NCI-H526 treated with DMSO at 0.1 percent for 48 hours (cell line): Measurements from ENCODE around the gene RGS6.

Experiments
- DNase-seq: peaks from one replicate; lab custom pipeline; 2025; lab: John Stamatoyannopoulos, UW

The RGS6 gene

GRCh38 chr14:72164420-72165228 lies 232.4 kb downstream of the RGS6 start:
- DNase-seq, result no peak

GRCh38 chr14:72165229-72165698 lies 233.0 kb downstream of the RGS6 start:
- DNase-seq, result no peak

- no peak for DNase-seq
Measured at GRCh38 chr14:72169521-72169920, 237.3 kb downstream of the RGS6 start.

- no peak for DNase-seq
Measured at GRCh38 chr14:72172049-72172448, 239.8 kb downstream of the RGS6 start.

- DNase-seq, result no peak
Measured at GRCh38 chr14:72172597-72172996, 240.4 kb downstream of the RGS6 start.

- no peak for DNase-seq
Measured at GRCh38 chr14:72173038-72173720, 240.9 kb downstream of the RGS6 start.

- no peak for DNase-seq
Measured at GRCh38 chr14:72177251-72177650, 245.0 kb downstream of the RGS6 start.

- no peak for DNase-seq
Measured at GRCh38 chr14:72178517-72178916, 246.3 kb downstream of the RGS6 start.

GRCh38 chr14:72182708-72183432 lies 250.6 kb downstream of the RGS6 start:
- no peak for DNase-seq

GRCh38 chr14:72183631-72184030 lies 251.4 kb downstream of the RGS6 start:
- no peak for DNase-seq

- DNase-seq, result no peak
Measured at GRCh38 chr14:72186523-72186922, 254.3 kb downstream of the RGS6 start.

GRCh38 chr14:72196237-72197015 lies 264.2 kb downstream of the RGS6 start:
- DNase-seq, result no peak

GRCh38 chr14:72201645-72202044 lies 269.4 kb downstream of the RGS6 start:
- DNase-seq, result peak; percentile 44

- DNase-seq, result no peak
Measured at GRCh38 chr14:72213424-72213823, 281.2 kb downstream of the RGS6 start.

- DNase-seq, result no peak
Measured at GRCh38 chr14:72215080-72215479, 282.9 kb downstream of the RGS6 start.

GRCh38 chr14:72217135-72217534 lies 284.9 kb downstream of the RGS6 start:
- no peak for DNase-seq

- no peak for DNase-seq
Measured at GRCh38 chr14:72222046-72222445, 289.8 kb downstream of the RGS6 start.

- DNase-seq, result no peak
Measured at GRCh38 chr14:72236629-72237028, 304.4 kb downstream of the RGS6 start.

GRCh38 chr14:72237722-72238666 lies 305.8 kb downstream of the RGS6 start:
- no peak for DNase-seq
